Heart left ventricle (tissue), 16 donors: Measurements from ENCODE around the gene OXCT2. TPM values are rescaled to one million over a fixed set of nuclear protein-coding genes. Genes with fewer than 3 reads are reported as not detected.

Experiments
- ATAC-seq, 4 donors: fragments of 200-7000 bp; cut with Tn5 transposase; one replicate each; pipeline ENCODE4 v1.9.1; 2020 to 2022; ENCODE audit warnings: moderate library complexity in 4 of 4, mild to moderate bottlenecking in 3 of 4, moderate number of reproducible peaks in 1 of 4
- DNase-seq, 5 donors: peaks; one replicate each; pipeline ENCODE4 v3.0.0-alpha.2; 2020
- H3K27ac ChIP-seq, 12 donors: fragments of 200-600 bp; sonication (generic) in 4 of 12; one replicate each; pipeline versions ENCODE4 v1.5.0 to v1.8.0; 2016 to 2022; ENCODE audit warnings: mild to moderate bottlenecking in 2 of 12
- H3K27me3 ChIP-seq, 9 donors: fragments of 200-600 bp; sonication (generic) in 2 of 9; one replicate each; pipeline versions ENCODE4 v1.5.1 to v1.8.0; 2016 to 2022; ENCODE audit warnings: mild to moderate bottlenecking in 3 of 9
- H3K36me3 ChIP-seq, 9 donors: fragments of 200-600 bp; sonication (generic) in 2 of 9; one replicate each; pipeline versions ENCODE4 v1.5.0 to v1.8.0; 2018 to 2022; ENCODE audit warnings: mild to moderate bottlenecking in 2 of 9
- H3K4me1 ChIP-seq, 12 donors: fragments of 200-600 bp; sonication (generic) in 4 of 12; one replicate each; pipeline versions ENCODE4 v1.5.0 to v1.8.0; 2016 to 2022; ENCODE audit warnings: mild to moderate bottlenecking in 3 of 12
- H3K4me3 ChIP-seq, 12 donors: fragments of 200-600 bp; sonication (generic) in 4 of 12; one replicate each; pipeline versions ENCODE4 v1.5.0 to v1.8.0; 2017 to 2022; ENCODE audit warnings: mild to moderate bottlenecking in 9 of 12, moderate library complexity in 4 of 12
- H3K9me3 ChIP-seq, 12 donors: fragments of 200-600 bp; sonication (generic) in 4 of 12; one replicate each; pipeline versions ENCODE4 v1.5.0 to v1.8.0; 2016 to 2022; ENCODE audit warnings: mild to moderate bottlenecking in 1 of 12
- POLR2A ChIP-seq, 2 donors: fragments of 450-650 bp; IDR thresholded peaks; one replicate each; pipeline ENCODE4 v1.6.1; 2017; ENCODE audit warnings: antibody characterized with exemption in 2 of 2, mild to moderate bottlenecking in 2 of 2, moderate library complexity in 2 of 2
- WGBS, 4 donors: extraction: QIAGEN DNeasy Blood & Tissue Kit in 2 of 4; methylation state at CpG; one replicate each; pipeline versions ENCODE4 v1.1.5 to v1.1.7; 2013 to 2018; 5-methylcytosine and 5-hydroxymethylcytosine counted together
- intact Hi-C, 10 donors: fragments of 100-400 bp; cut with DNase I; formaldehyde crosslinking; loops; one replicate each; pipeline versions ENCODE4 v1.11.1 to v1.14.2; 2022
- polyA plus RNA-seq, 2 donors: library from polyadenylated mRNA; stranded (reverse); fragments of 200-250 nt; gene quantifications; one replicate each; pipeline ENCODE4 v1.2.3, GENCODE V29; 2013
- total RNA-seq, 9 donors: library from RNA; depleted of rRNA in 2 of 9; stranded (reverse); fragments of >200 nt in 2 of 9; fragmentation: NEBNext Ultra II Directional in 3 of 9; extraction: Animal tissue kit (Norgen Biotek cat#: 25700) in 3 of 9; gene quantifications; one replicate each; pipeline versions ENCODE4 v1.1.0 to v1.2.4, GENCODE V29; 2016 to 2023
- TF ChIP-seq, protein P1 (sequence below), 12 donors: fragments of 200-600 bp; sonication (generic) in 4 of 12; IDR thresholded peaks; one replicate each; pipeline versions ENCODE4 v1.5.0 to v1.8.0; 2018 to 2022; ENCODE audit warnings: antibody characterized with exemption in 12 of 12, mild to moderate bottlenecking in 5 of 12
- donor health status: ischemic (EF 13 %, LVEDD 7.1; RV severe dilation, severe dysfunction).
- donor health status: healthy with polysubstance abuse.
- donor health status: DM: no; HTN: yes; CAD: no.
- donor health status: DM: no; HTN: no; CAD: no.
- donor health status: ischemic (EF 25% LVEDD 6.9; RV normal size, moderate dysfunction).
- donor health status: ischemic (EF 25% LVEDD 5.7; RV mildly dilated, moderate dysfunction).
- donor health status: healthy.
- donor health status: DM: yes; HTN: yes; CAD: no.
- donor health status: ischemic (EF 35%, LVEDD 5.7; RV mildly dilated, moderate dysfunction).
- donor health status: nonischemic (EF 11% LVEDD 7.7; RV severe dilation, severe dysfunction).
- donor health status: DM: yes; HTN: yes; CAD: no.
- donor health status: PGD.
- donor health status: ischemic (EF 29% LVEDD 5.4; RV normal size, mild dysfunction).
- donor health status: nonischemic (EF 23%, LVEDD 6.1; RV moderate dilation, normal function).

The OXCT2 gene
- total and polyA plus RNA-seq, 11 donors, result 0.75 to 7.5 (median 2.7) TPM

GRCh38 chr1:39761557-39762260 is 9.4 kb downstream of the OXCT2 start:
- Histone ChIP-seq H3K4me3 (no peak overlapping the region), H3K36me3 (peaks cover 0 to 33% (median 22%) of the 10 kb centered on the region in 9 donors), H3K27me3 (no peaks in the 10 kb centered on the region), H3K27ac (no peak overlapping the region), H3K9me3 (no peaks in the 10 kb centered on the region), H3K4me1 (no peaks in the 10 kb centered on the region)
- DNase-seq (no peak), ATAC-seq (no peak)
- WGBS, 4 donors, result 78 to 85% (median 79%) methylated on average over 16 of the region's 16 CpGs
- intact Hi-C loops, result no loop called here
- no peak for TF ChIP-seq POLR2A (IDR thresholded peaks at IDR 0.05)
- TF ChIP-seq, protein P1, sequence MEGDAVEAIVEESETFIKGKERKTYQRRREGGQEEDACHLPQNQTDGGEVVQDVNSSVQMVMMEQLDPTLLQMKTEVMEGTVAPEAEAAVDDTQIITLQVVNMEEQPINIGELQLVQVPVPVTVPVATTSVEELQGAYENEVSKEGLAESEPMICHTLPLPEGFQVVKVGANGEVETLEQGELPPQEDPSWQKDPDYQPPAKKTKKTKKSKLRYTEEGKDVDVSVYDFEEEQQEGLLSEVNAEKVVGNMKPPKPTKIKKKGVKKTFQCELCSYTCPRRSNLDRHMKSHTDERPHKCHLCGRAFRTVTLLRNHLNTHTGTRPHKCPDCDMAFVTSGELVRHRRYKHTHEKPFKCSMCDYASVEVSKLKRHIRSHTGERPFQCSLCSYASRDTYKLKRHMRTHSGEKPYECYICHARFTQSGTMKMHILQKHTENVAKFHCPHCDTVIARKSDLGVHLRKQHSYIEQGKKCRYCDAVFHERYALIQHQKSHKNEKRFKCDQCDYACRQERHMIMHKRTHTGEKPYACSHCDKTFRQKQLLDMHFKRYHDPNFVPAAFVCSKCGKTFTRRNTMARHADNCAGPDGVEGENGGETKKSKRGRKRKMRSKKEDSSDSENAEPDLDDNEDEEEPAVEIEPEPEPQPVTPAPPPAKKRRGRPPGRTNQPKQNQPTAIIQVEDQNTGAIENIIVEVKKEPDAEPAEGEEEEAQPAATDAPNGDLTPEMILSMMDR (IDR thresholded peaks at IDR 0.05), result no peak

DNA sequence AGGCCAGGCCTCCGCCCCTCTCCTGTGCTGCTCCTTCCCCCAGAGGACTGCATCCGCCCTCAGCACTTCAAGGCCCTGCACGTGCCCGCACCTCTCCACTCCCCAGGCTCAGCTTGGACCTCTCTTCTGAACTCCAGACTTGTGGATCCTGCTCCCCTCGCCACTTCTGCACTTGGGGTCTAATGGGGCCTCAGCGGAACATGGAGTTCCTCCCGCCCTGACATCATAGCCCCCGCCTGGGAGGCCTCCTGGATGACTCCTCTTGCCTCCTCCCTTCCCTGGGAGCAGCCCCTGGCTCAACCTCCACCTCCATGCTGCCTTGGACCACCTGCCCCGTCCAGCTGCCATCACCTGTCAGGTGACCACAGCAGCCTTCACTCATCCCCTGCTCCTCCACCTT is 10.1 kb downstream of the OXCT2 start:
- no peak overlapping the region for H3K4me3 ChIP-seq
- H3K27me3 ChIP-seq, result no peaks in the 10 kb centered on the region
- TF ChIP-seq, protein P1 (IDR thresholded peaks at IDR 0.05), result no peak
- TF ChIP-seq POLR2A (IDR thresholded peaks at IDR 0.05), result no peak
- 82 to 90% (median 86%) methylated on average over 9 of the region's 9 CpGs for WGBS, 4 donors
- no peak overlapping the region for H3K27ac ChIP-seq
- DNase-seq (no peak), ATAC-seq (no peak)
- no peaks in the 10 kb centered on the region for H3K4me1 ChIP-seq
- H3K36me3 ChIP-seq, result peaks cover 0 to 37% (median 27%) of the 10 kb centered on the region in 9 donors
- intact Hi-C loops, result no loop called here
- H3K9me3 ChIP-seq, result no peaks in the 10 kb centered on the region

- intact Hi-C loops, result no loop called here
- H3K4me1 ChIP-seq, result peaks cover 0 to under 1% (median 0%) of the 10 kb centered on the region in 12 donors
- no peak overlapping the region for H3K27ac ChIP-seq
- peaks cover 0 to 44% (median 33%) of the 10 kb centered on the region in 9 donors for H3K36me3 ChIP-seq
- no peaks in the 10 kb centered on the region for H3K9me3 ChIP-seq
- WGBS, 4 donors, result 92 to 98% (median 95%) methylated on average over 13 to 16 of the region's 16 CpGs
- no peak for TF ChIP-seq POLR2A (IDR thresholded peaks at IDR 0.05)
- TF ChIP-seq, protein P1 (IDR thresholded peaks at IDR 0.05), result no peak
- H3K27me3 ChIP-seq, result no peaks in the 10 kb centered on the region
- ATAC-seq (no peak), DNase-seq (no peak)
- no peak overlapping the region for H3K4me3 ChIP-seq
These were observed 10.8 kb downstream of the OXCT2 start for GRCh38 chr1:39760074-39761008.

GRCh38 chr1:39759436-39759726 is 11.8 kb downstream of the OXCT2 start:
- H3K4me3 ChIP-seq, result no peak overlapping the region
- H3K27me3 ChIP-seq, result no peaks in the 10 kb centered on the region
- peaks cover 0 to 54% (median 43%) of the 10 kb centered on the region in 9 donors for H3K36me3 ChIP-seq
- H3K9me3 ChIP-seq, result no peaks in the 10 kb centered on the region
- DNase-seq (no peak), ATAC-seq (no peak)
- intact Hi-C loops, result loop anchor here in 1 of 10 donors (5.0 kb wide), 1 partner anchor 658 kb away; no protein-coding TSS in a partner anchor
- H3K27ac ChIP-seq, result no peak overlapping the region
- no peak for TF ChIP-seq POLR2A (IDR thresholded peaks at IDR 0.05)
- TF ChIP-seq, protein P1 (IDR thresholded peaks at IDR 0.05), result no peak
- H3K4me1 ChIP-seq, result peaks cover 0 to 8% (median 0%) of the 10 kb centered on the region in 12 donors
